Measurements from ENCODE around the gene TINAG.

DNA sequence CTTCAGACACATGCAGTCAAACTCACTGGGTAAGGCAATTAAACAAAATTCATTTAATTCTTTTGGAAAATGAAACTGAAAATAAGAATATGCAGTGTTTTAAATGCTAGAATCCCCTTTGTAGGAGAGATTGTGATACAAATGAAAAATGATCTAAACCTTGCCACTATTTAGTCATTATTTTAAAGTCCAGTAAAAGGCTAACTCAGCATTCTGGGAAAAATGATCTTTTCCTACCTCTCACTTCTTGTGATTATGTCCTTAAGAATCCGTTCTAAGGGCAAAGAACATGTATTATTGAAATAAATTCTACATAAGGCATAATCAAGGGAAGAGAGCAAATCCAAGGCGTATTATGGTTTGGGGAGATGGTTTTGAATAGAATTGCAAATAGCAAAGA lies 46.4 kb downstream of the TINAG start:
- TF ChIP-seq, protein P1, sequence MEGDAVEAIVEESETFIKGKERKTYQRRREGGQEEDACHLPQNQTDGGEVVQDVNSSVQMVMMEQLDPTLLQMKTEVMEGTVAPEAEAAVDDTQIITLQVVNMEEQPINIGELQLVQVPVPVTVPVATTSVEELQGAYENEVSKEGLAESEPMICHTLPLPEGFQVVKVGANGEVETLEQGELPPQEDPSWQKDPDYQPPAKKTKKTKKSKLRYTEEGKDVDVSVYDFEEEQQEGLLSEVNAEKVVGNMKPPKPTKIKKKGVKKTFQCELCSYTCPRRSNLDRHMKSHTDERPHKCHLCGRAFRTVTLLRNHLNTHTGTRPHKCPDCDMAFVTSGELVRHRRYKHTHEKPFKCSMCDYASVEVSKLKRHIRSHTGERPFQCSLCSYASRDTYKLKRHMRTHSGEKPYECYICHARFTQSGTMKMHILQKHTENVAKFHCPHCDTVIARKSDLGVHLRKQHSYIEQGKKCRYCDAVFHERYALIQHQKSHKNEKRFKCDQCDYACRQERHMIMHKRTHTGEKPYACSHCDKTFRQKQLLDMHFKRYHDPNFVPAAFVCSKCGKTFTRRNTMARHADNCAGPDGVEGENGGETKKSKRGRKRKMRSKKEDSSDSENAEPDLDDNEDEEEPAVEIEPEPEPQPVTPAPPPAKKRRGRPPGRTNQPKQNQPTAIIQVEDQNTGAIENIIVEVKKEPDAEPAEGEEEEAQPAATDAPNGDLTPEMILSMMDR (conservative IDR thresholded peaks at IDR 0.05; ENCODE audit: low read length), result no peak
- no peak for TF ChIP-seq EZH2phosphoT487 (IDR thresholded peaks at IDR 0.05; ENCODE audit: borderline replicate concordance, low read depth, low read length)

Measured in OCI-LY7 (cell line).